CD4-positive, alpha-beta T cell treated with Interleukin-12 subunit alpha and Interleukin-12 subunit beta, for 1 hour (primary cell): Measurements from ENCODE around the gene ODAD4.
"Not testable (repeated sequence)": the region's sequence is repeated elsewhere in the genome, so short reads cannot be mapped to it uniquely, and the experiment has no call there.

Experiments used
- DNase-seq: peaks from one replicate; pipeline ENCODE4 v3.0.0-alpha.2; 2020

Gene ODAD4

GRCh38 chr17:42005166-42005565 is 74.7 kb downstream of the ODAD4 start:
- DNase-seq, result no peak

- no peak for DNase-seq
These were observed 78.8 kb downstream of the ODAD4 start for GRCh38 chr17:42009170-42009569.

GRCh38 chr17:42010266-42010680 is 79.9 kb downstream of the ODAD4 start:
- not testable (repeated sequence) for DNase-seq

- no peak for DNase-seq
These were observed 80.6 kb downstream of the ODAD4 start for GRCh38 chr17:42010898-42011516.

- not testable (repeated sequence) for DNase-seq
These were observed 81.9 kb downstream of the ODAD4 start for GRCh38 chr17:42012363-42012762.

- not testable (repeated sequence) for DNase-seq
These were observed 83.3 kb downstream of the ODAD4 start for GRCh38 chr17:42013740-42014139.
